HTR-8/SVneo (cell line): ENCODE measurements around the gene COL25A1.
A peak's percentile ranks its signal among the peaks of the same experiment; 100 is the strongest.

Experiments used
- DNase-seq: peaks from one replicate; pipeline ENCODE4 v3.0.0; 2011; ENCODE audit warnings: low spot score, mixed read lengths; ENCODE audit not compliant: insufficient read length
- FAIRE-seq: peaks from 2 replicates; lab custom pipeline; 2011; peaks lifted over from hg19 to GRCh38; lab: Jason Lieb, UNC

The COL25A1 gene

DNA sequence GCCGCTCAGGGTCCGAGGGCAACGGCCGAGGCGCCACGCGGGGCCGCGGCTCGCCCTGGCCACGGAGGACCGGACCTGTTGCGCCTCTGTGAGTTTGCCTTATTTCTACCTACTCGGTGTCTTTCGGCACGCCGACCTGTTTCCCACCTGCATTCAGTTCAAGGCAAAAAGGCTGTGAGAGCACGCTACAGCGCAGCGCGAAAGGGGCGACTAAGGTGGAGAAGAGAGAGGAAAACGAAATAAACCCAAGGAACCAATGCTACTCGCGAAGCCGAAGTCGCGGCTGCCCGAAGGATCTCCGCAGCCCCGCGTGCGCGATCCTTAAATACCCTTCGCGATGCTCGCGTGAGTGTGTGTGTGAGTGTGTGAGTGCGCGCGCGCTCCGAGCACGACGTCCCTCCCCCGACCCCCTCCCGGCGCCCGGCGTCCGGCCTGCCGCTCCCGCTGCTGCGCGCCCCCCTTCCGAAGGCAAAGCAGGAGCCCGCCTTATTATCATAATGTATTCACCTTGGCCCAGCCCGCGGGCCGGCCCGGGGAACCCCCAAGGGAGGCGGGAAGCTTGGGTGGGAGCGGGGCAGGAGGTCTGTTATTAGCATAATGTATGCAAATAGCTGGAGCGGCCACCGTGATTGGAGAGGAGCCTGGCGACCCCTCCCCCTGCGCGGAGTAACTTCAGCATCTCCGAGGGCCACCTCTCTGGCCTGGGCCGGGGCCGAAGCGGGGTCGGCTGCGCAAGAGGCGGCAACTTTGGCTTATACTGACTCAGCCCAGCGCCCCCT, at the start of gene COL25A1:
Gene COL25A1 (minus strand): TSS at position 298 of the 779 bp plus-strand sequence.
- FAIRE-seq (no peak), DNase-seq (peak; percentile 69)

DNA sequence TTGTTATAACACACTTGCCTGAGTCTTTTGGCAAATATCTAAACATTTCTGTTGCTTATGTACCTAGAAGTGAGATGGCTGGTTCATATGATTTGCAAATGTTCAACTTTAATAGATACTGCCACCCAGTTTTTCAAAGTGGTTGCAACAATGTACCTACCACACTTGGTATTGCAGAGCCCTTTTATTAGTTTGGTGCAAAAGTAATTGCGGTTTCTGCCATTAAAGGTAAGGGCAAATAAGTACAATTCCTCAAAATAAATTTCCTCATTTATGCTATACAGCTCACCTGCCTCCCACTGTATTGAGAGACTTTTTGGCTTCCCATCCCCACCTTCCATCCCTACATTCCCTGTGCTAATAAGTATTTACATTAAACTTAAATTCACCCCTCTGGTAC, 47.7 kb upstream of the COL25A1 start:
- FAIRE-seq, result no peak
- DNase-seq, result no peak

DNA sequence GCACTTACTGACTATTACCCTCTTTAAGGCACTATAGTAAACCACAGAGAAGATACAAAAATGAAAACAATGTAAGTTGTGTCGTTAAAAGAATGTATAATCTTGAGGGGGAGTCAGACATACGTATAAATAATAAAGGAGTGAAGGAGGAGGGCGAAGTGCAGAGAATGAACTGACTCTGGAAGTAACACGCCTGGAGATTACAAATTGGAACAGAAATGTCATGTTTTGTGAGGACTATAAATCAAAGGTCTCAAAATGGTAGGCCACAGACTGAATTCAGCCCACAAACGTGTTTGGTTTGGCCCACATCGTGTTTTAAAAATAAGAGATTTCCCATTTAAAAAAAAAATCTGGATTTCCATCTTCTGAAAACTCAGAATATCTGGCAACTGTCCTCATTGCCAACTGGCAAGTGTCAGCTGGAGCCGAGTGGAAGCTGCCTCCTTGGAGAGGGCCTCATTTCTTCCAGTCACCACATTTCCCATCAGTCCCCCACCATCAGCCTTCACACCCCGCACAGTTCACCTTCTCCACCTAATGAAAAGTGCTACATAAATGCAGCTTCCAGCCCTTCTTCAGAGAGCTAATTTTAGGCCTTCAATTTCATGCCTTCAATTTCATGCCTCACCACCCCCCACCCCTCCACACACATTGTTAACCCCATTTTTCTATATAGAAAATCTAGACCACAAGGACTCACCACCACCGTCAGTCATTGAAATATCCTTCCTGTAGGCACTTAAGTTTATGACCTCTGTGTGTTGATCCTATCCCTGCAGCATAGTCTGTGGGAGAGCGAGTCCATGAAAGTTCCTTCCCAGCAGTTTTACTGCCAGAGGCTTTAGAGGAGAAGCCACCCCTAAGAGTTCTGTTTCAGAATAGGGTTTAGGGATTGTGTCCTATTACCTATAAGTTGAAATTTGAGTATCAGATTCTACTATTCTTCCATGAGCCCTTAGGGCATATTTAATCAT, 32.0 kb upstream of the COL25A1 start:
- no peak for DNase-seq
- no peak for FAIRE-seq

DNA sequence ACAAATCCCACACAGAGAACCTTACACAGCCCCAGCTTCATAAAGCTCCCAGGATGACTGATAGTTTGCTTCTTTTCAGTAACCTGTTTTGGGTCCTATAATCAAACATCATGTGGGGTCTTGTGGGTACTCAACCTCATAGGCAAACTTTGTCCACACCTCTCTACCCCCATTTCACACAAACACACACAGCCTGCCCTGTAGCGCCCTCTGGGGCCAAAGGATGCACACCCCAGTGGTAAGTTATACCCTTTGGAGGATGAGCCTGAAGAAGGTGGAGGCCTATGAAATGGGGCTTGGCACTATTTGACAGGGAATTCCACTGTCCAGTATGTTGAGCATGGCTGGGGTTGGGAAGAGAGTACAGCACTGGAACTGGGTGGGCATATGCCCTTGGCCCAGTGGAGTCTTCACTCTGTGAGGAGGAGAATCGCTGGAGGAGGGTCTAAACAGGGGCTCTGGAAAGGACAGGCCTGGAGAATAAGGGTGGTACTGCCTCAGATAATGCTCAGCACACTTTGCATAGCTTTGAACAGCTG, 30.5 kb upstream of the COL25A1 start:
- no peak for DNase-seq
- FAIRE-seq, result no peak

DNA sequence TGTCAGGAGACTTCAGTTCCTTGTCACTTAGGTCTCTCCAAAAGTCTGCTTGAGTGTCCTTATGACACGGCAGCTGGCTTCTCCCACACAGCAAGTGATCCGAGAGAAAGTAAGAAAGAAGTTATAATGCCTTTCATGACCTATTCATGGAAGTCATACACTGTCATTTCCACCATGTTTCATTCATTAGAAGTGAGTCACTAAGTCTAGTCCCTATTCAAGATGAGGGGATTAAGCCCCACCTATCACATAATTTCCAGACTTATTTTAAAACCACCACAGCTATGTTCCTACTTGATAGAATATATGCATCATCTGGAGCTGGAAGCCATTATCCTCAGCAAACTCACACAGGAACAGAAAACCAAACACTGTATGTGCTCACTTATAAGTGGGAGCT, 25.2 kb upstream of the COL25A1 start:
- FAIRE-seq, result peak; percentile 4

DNA sequence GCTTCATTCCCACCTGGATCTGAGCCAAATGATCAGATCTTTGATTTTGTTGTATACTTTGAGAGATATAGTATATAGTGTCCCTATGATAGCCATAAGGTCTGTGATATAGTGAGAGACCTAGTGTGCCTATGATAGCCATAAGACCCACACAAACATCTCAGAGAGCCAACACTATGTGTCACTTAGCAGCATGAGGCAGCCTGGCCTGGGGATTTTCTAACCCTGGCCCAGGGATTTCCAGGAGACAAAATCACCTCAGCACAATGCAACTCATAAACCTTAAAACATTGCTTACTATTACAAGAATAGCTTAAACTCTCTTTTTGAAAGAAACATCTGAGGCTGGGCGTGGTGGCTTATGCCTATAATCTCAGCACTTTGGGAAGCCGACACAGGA, 23.2 kb upstream of the COL25A1 start:
- FAIRE-seq (no peak), DNase-seq (no peak)

More for the DNA sequence above, 25.2 kb upstream of the COL25A1 start:
- DNase-seq, result no peak

DNA sequence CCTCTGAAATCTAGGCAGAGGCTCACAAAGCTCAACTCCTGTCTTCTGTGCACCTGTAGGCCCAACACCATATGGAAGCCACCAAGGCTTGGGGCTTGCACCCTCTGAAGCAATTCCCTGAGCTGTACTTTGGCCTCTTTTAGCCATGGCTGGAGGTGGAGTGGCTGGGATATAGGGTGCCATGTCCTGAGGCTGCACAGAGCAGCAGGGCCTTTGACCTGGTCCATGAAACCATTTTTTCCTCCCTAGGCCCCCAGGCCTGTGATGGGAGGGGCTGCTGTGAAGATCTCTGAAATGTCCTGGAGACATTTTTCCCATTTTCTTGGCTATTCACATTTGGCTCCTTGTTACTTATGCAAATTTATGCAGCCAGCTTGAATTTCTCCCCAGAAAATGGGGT, 20.9 kb upstream of the COL25A1 start:
- FAIRE-seq (no peak), DNase-seq (no peak)

DNA sequence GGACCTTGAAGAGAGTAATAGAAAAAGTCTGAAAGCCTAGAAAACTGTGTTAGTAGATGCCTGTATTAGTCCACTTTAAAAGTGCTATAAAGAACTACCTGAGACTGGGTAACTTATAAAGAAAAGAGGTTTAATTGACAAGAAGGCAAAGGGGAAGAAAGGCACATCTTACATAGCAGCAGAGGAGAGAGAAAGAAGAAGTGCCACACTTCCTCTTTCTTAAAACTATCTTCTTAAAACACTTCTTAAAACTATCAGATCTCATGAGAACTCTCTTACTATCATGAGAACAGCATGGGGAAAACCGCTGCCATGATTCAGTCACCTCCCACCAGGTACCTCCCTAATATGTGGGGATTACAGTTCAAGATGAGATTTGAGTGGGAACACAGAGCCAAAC, 18.8 kb upstream of the COL25A1 start:
- DNase-seq (no peak), FAIRE-seq (no peak)

DNA sequence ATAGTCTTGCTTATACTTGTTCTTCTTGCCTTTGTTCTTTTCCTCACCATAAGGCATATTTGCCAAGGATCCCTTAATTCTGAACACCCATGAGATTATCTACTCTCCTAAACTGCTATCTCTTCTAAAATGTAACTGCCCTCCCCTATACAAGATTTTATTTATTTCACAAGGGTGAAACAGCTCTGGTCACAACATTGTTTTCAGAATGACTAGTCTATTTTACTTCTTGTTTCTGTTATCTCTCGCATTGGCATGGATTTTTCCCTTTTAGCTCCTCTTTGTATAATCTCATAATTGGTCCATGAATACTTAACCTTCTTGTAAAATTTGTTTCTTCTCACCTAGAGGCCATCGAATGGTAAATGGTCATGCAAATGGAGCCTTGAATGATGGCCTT, 17.2 kb upstream of the COL25A1 start:
- no peak for FAIRE-seq
- DNase-seq, result no peak

DNA sequence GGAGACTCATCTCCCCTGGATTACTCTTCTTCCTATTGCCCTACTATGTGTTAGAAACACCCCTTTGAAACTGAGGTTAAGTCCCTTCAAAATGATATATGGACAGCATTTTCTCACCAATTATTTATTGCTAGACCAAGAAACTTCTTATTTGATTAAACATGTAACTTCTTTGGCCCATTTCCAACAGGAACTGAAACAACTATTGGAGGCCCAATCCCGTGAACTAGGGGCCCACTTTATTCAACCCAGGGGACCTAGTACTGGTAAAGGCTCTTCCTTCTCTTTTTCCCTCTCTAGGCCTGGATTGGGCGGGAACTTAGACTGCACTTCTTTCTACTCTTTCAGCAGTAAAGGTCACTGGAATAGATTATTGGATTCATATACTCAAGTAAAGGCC, 16.7 kb upstream of the COL25A1 start:
- DNase-seq, result no peak
- FAIRE-seq, result no peak

DNA sequence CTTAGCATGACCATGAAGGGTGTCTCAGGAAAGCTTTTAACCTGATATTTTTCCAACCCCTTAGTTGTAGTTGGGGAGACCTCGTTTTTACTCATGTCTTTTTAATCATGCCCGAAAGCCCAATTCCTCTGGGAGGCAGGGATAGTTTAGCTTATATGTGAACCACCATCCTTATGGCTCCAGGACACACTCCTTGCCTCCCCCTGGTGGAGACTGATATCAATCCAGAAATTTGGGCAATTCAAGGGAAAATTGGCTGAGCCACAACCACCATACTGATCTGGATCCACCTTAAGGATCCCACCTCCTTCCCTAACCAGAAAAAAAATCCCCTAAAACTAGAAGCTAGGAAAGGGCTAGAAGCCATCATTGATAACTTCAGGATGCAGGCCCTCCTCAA, 13.4 kb upstream of the COL25A1 start:
- no peak for FAIRE-seq
- DNase-seq, result no peak

DNA sequence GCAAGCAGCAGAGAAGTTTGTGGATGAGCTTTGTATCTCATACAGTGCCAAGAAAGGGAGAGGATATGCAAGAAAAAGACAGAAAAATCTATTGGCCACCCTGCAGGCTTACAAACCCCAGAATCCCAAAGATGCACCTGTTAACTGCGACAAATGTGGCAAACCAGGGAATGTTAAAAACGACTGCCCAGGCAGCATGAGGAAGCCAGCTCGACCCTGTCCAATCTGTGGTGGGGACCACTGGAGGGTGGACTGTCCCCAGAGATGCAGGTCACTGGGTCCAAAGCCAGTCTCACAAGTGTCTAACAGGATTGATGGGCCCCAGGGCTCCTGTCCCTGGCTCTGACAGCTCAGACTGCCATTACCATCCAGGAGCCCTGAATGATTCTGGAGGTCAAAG, 12.9 kb upstream of the COL25A1 start:
- FAIRE-seq, result no peak
- DNase-seq, result no peak

DNA sequence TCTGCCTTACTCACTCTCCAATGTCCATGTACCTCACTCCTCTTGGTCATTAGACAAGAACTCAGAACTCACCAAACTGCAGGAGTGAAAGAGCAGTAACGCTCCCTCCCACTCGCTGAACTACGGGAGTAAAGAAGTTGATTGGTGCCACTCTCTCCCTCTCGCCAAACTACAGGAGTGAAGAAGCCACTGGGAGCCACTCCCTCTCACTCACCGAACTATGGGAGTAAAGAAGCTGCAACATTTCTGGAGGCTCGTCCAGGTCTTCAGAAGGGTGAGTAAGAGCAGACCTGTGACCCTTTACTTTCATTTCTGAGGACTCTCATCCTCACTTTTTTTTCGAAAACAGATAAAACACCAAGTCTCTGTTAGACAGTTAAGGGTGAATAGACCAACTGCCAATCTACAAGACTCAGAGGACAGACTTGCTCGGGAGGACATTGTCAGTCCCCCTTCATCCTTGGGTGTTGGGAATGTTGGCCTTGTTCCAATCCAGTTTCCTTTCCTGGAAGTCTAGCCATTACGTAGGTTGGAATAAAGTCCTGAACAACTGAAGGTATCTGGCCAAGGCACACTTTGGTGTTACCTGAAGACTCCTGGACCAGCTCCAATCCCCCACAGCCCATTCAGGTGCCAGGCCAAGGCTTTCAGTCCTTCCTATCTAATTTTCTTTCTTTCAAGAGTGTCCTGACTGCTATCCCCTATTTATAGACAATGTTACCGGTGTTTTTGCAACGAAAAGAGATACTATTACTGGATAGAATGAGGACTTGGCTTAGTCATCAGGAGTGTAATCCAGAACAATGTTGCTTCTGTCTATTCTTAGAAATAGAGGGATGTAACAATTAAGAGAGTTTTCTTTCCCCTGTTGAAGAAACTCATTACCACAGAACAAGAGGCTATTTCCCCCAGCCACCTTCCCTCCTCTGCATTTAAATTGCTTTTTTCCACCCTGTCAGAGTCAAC, 11.0 kb upstream of the COL25A1 start:
- no peak for DNase-seq
- FAIRE-seq, result no peak

DNA sequence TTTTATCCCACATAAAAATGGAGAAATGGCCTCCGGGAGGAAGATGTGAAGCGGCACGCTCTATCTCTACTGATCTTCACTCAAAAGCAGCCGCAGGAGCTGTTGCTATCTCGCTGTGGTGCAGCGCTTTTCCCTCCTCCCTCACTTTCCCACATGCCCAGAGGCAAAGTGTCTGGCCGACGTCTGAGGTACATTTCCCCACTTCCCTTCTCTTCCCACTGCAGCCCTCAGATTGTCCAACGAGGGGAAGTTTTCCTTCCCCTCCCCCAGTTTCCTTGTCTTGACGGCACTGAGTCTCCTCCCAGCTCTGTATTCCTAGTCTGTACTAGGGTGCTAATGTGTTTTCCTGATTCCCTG, 660 bp upstream of the COL25A1 start:
- DNase-seq, result peak; percentile 34
- FAIRE-seq, result no peak

DNA sequence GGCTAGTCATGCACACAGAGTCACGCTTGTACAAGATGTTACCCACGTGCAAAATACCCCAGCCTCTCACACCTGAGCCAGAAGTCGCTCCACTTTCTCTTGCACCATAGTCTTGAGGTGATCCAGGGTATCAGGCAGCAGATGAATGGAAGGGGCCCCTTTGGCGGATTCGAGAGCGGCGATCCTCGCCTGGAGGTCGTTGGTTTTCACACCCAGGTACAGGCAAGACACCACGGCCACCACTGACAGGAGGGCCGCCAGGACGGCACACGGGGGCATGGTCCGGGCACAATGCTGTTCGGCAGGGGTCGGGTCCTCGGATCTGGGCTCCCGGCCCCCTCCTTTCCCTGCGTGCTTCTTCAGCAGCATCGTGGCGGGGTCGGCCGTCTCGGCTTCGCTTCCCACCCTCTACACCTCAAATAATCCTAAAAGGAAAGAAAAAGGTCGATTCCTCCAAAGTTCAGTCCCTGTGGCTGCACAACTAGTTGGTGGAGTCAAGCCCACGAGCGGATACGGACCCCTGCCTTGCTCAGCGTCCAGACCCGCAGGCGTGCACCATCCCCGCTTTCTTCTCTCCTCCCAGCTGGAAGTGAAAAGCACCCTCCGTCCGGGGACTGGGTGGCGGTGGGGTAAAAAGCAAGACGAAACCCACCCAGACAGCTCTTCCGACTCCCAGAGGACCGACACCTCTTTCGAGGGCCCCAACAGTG, 652 bp downstream of the COL25A1 start:
- DNase-seq, result no peak
- FAIRE-seq, result no peak

DNA sequence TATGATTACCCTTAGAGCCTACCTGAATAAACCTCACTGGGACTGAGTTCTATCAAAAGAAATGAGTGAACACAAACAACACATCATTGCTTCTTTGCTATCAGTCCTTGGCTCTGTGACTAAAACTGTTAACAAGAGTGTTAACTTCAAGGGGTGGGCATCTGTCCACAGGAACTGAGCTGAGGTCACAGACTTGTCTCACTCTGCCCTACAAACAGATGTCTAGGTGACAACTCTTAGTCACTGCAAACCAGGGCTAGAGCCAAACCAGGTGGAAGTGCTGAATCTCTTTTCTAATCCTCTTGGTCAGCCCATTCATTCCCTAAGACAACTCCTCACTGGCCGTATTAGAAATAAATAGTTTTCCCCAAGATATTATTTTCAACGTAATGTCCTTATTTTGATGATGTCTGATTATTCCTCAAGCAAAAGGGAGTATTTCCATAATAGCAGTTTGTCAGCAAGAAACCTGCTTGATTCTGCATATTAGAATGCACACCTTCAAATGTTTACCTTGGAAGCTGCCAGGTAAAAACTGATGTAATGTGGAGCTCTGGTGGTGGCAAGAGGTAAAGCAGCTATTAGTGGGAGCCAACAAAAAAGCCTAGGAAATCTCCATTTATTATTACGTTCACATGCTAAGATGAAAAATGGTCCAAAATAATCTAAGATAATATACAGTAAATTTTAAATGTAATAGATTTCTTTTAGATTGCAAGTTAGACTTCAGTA, 4.0 kb downstream of the COL25A1 start:
- FAIRE-seq (no peak), DNase-seq (no peak)

DNA sequence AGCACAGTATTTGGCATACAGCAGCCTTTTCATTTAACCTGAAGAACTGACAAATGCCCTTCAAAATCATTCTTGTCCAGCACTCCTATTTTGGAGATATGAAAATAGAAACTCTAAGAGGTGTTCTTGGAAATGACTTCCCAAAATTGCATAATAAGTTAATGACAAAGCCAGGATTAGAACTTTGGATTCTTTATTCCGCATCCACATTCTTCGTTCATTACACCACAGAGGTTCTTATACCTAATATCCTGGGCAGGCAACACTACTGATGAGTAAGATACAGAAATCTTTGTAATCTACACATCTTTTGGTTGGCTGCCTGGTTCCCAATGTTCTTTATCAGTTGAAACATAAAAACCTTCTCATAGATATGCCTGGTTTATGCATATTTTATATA, 5.9 kb downstream of the COL25A1 start:
- FAIRE-seq (no peak), DNase-seq (no peak)

DNA sequence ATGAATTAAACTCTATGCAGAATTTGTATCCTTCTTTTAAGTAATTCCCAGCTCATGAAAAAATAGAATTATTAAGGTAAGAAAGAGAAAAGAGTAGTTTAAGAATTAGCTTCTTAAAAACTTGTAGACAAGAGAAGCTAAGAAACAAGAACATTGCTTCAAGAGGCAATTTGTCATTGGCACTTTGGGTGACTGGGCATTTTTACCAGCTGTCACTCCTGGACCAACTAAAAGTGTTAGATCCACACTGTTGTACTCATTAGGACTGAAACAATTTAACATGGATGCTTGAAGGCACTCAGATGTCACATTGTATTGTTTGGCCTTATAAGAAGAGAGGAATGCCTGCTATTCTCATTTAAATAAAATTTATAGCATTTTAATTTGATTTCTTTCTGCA, 7.4 kb downstream of the COL25A1 start:
- FAIRE-seq (no peak), DNase-seq (no peak)
